Gastroesophageal sphincter (tissue), 3 donors: ENCODE measurements around the gene CCDC88C.

ENCODE experiments used
- POLR2A ChIP-seq, 2 donors: fragments of 450-650 bp; IDR thresholded peaks; one replicate each; pipeline ENCODE4 v1.6.1; 2017; ENCODE audit warnings: antibody characterized with exemption in 2 of 2, mild to moderate bottlenecking in 2 of 2, moderate library complexity in 1 of 2
- POLR2AphosphoS5 ChIP-seq: sonication (generic); formaldehyde crosslinking; IDR thresholded peaks from one replicate; pipeline ENCODE4 v1.6.1; 2017; ENCODE audit warnings: antibody characterized with exemption
- TF ChIP-seq, protein P1 (sequence below), 4 experiments: fragments of 200-600 bp in 2 of 4; fragments of 450-650 bp in 2 of 4; sonication (generic) in 1 of 4; IDR thresholded peaks; one replicate each; pipeline ENCODE4 v1.5.1; 2017 to 2019; ENCODE audit warnings: antibody characterized with exemption in 4 of 4, mild to moderate bottlenecking in 2 of 4, moderate library complexity in 2 of 4

GRCh38 chr14:91229743-91230200 is 187.8 kb downstream of the CCDC88C start:
- TF ChIP-seq POLR2A (IDR thresholded peaks at IDR 0.05) (no peak), POLR2AphosphoS5 (no peak)
- TF ChIP-seq, protein P1, sequence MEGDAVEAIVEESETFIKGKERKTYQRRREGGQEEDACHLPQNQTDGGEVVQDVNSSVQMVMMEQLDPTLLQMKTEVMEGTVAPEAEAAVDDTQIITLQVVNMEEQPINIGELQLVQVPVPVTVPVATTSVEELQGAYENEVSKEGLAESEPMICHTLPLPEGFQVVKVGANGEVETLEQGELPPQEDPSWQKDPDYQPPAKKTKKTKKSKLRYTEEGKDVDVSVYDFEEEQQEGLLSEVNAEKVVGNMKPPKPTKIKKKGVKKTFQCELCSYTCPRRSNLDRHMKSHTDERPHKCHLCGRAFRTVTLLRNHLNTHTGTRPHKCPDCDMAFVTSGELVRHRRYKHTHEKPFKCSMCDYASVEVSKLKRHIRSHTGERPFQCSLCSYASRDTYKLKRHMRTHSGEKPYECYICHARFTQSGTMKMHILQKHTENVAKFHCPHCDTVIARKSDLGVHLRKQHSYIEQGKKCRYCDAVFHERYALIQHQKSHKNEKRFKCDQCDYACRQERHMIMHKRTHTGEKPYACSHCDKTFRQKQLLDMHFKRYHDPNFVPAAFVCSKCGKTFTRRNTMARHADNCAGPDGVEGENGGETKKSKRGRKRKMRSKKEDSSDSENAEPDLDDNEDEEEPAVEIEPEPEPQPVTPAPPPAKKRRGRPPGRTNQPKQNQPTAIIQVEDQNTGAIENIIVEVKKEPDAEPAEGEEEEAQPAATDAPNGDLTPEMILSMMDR (IDR thresholded peaks at IDR 0.05): no peak
